MM.1S (cell line): Measurements from ENCODE around the gene PLEKHO2.
"Not testable (repeated sequence)": the region's sequence is repeated elsewhere in the genome, so short reads cannot be mapped to it uniquely, and the experiment has no call there.

Source experiments
- DNase-seq: peaks from one replicate; pipeline ENCODE4 v3.0.0-alpha.2; 2015
- H2AFZ ChIP-seq: fragments of 300-600 bp; sonication (generic); 2 replicates; pipeline ENCODE4 v1.6.0; 2016; ENCODE audit warnings: antibody characterized with exemption, low read length
- H3F3A ChIP-seq: fragments of 300-600 bp; sonication (generic); 2 replicates; pipeline ENCODE4 v1.6.1; 2016; ENCODE audit warnings: mild to moderate bottlenecking, antibody characterized with exemption, low read length, moderate library complexity, mixed read lengths; ENCODE audit not compliant: insufficient read depth
- H3K27ac ChIP-seq: fragments of 300-600 bp; sonication (generic); 2 replicates; pipeline ENCODE4 v1.5.1; 2016; ENCODE audit warnings: mild to moderate bottlenecking, low read length
- H3K27me3 ChIP-seq: fragments of 300-600 bp; sonication (generic); replicated peaks from 2 replicates; pipeline ENCODE4 v1.6.0; 2016; ENCODE audit warnings: low read length; ENCODE audit not compliant: insufficient read depth
- H3K36me3 ChIP-seq: fragments of 300-600 bp; sonication (generic); replicated peaks from 2 replicates; pipeline ENCODE4 v1.6.1; 2016; ENCODE audit warnings: mild to moderate bottlenecking, low read length, mixed read lengths; ENCODE audit not compliant: insufficient read depth
- H3K4me1 ChIP-seq: fragments of 300-600 bp; sonication (generic); 2 replicates; pipeline ENCODE4 v1.6.1; 2016; ENCODE audit warnings: low read length, mixed read lengths
- H3K4me2 ChIP-seq: fragments of 300-600 bp; sonication (generic); 2 replicates; pipeline ENCODE4 v1.6.0; 2016; ENCODE audit warnings: low read depth, low read length
- H3K4me3 ChIP-seq: fragments of 300-600 bp; sonication (generic); 2 replicates; pipeline ENCODE4 v1.5.1; 2016; ENCODE audit warnings: low read length, mixed read lengths
- H3K79me2 ChIP-seq: fragments of 300-600 bp; sonication (generic); 2 replicates; pipeline ENCODE4 v1.6.1; 2016; ENCODE audit warnings: mixed run types, low read length, mixed read lengths
- H3K9ac ChIP-seq: fragments of 300-600 bp; sonication (generic); 2 replicates; pipeline ENCODE4 v1.6.1; 2016; ENCODE audit warnings: low read length, mixed read lengths
- H3K9me2 ChIP-seq: fragments of 300-600 bp; sonication (generic); replicated peaks from 2 replicates; pipeline ENCODE4 v1.6.1; 2016; ENCODE audit warnings: mild to moderate bottlenecking, low read length, mixed read lengths; ENCODE audit not compliant: insufficient read depth
- H3K9me3 ChIP-seq: fragments of 300-600 bp; sonication (generic); replicated peaks from 2 replicates; pipeline ENCODE4 v1.6.1; 2016; ENCODE audit warnings: mild to moderate bottlenecking, low read length, mixed read lengths; ENCODE audit not compliant: insufficient read depth
- H4K20me1 ChIP-seq: fragments of 300-600 bp; sonication (generic); 2 replicates; pipeline ENCODE4 v1.6.1; 2016; ENCODE audit warnings: mild to moderate bottlenecking, low read length, moderate library complexity, mixed read lengths; ENCODE audit not compliant: insufficient read depth
- CTCF ChIP-seq: fragments of 300-600 bp; sonication (generic); IDR thresholded peaks from 2 replicates; pipeline ENCODE4 v1.5.1; 2016; ENCODE audit warnings: antibody characterized with exemption, low read length, mixed read lengths
- EZH2 ChIP-seq: fragments of 300-600 bp; sonication (generic); optimal IDR thresholded peaks from 2 replicates; pipeline ENCODE3; 2017; ENCODE audit warnings: low read depth, mild to moderate bottlenecking, antibody characterized with exemption, low read length, mixed read lengths
- EZH2phosphoT487 ChIP-seq: fragments of 300-600 bp; sonication (generic); IDR thresholded peaks from 2 replicates; pipeline ENCODE4 v1.6.1; 2018; ENCODE audit warnings: antibody characterized with exemption, low read length

The PLEKHO2 gene

GRCh38 chr15:64813075-64813474, 28.6 kb upstream of the PLEKHO2 start:
- H3K27me3 ChIP-seq = 0 out of 2 replicates have a peak, but pooled peaks cover 3% of the 10 kb centered on the region
- H3K9me3 ChIP-seq = no peaks in the 10 kb centered on the region
- H3F3A ChIP-seq = no peaks in the 10 kb centered on the region
- H3K36me3 ChIP-seq = no peaks in the 10 kb centered on the region
- H3K9me2 ChIP-seq = no peaks in the 10 kb centered on the region
- no peak overlapping the region for H2AFZ ChIP-seq
- no peak overlapping the region for H3K4me3 ChIP-seq
- no peak for DNase-seq
- H3K4me1 ChIP-seq = no peaks in the 10 kb centered on the region
- TF ChIP-seq CTCF (no peak), EZH2 (no peak), EZH2phosphoT487 (no peak)
- H4K20me1 ChIP-seq = no peaks in the 10 kb centered on the region
- H3K79me2 ChIP-seq = no peaks in the 10 kb centered on the region
- H3K9ac ChIP-seq = no peak overlapping the region
- H3K4me2 ChIP-seq = no peak overlapping the region
- H3K27ac ChIP-seq = no peak overlapping the region

DNA sequence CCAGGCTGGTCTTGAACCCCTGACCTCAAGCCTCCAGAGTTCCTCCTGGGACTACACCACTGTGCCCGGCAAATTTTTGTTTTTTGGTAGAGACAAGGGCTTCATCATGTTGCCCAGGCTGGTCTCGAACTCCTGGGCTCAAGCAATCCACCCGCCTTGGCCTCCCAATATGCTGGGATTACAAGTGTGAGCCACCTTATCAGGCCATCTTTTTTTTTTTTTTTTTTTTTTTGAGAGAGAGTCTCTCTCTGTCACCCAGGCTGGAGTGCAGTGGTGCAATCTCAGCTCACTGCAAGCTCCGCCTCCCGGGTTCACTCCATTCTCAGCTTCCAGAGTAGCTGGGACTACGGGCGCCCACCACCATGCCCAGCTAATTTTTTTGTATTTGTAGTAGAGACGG, 27.4 kb upstream of the PLEKHO2 start:
- not testable (repeated sequence) for H3K9me3 ChIP-seq, H3K27ac ChIP-seq, H3K9me2 ChIP-seq

GRCh38 chr15:64814965-64815364, 26.8 kb upstream of the PLEKHO2 start:
- not testable (repeated sequence) for H3K4me2 ChIP-seq, H3K4me3 ChIP-seq, H3K4me1 ChIP-seq, H3K9me2 ChIP-seq, H3K9ac ChIP-seq, DNase-seq, H3K79me2 ChIP-seq, H3K36me3 ChIP-seq, H3K9me3 ChIP-seq, H3K27ac ChIP-seq, H4K20me1 ChIP-seq, H3F3A ChIP-seq, H3K27me3 ChIP-seq, H2AFZ ChIP-seq

More for the DNA sequence above, 27.4 kb upstream of the PLEKHO2 start:
- not testable (repeated sequence) for H3K4me1 ChIP-seq, H4K20me1 ChIP-seq, H3K4me2 ChIP-seq, H3K36me3 ChIP-seq, H3K4me3 ChIP-seq, H3K79me2 ChIP-seq, DNase-seq, H3F3A ChIP-seq, H3K9ac ChIP-seq, H3K27me3 ChIP-seq, H2AFZ ChIP-seq

GRCh38 chr15:64816452-64816851, 25.3 kb upstream of the PLEKHO2 start:
- Histone ChIP-seq H3K27ac (no peak overlapping the region), H3K4me3 (no peak overlapping the region), H3K79me2 (no peaks in the 10 kb centered on the region), H3K9ac (no peak overlapping the region), H3K36me3 (no peaks in the 10 kb centered on the region), H3K9me3 (no peaks in the 10 kb centered on the region), H4K20me1 (no peaks in the 10 kb centered on the region), H3F3A (no peaks in the 10 kb centered on the region), H2AFZ (no peak overlapping the region), H3K27me3 (no peaks in the 10 kb centered on the region), H3K4me2 (no peak overlapping the region), H3K9me2 (no peaks in the 10 kb centered on the region), H3K4me1 (no peaks in the 10 kb centered on the region)
- no peak for TF ChIP-seq CTCF
- TF ChIP-seq EZH2 = no peak
- no peak for TF ChIP-seq EZH2phosphoT487
- DNase-seq = no peak
